Heart right ventricle (tissue), 16 donors: ENCODE data around the gene YY1AP1. TPM values are rescaled to one million over a fixed set of nuclear protein-coding genes. Genes with fewer than 3 reads are reported as not detected.
"Not testable (repeated sequence)": the region's sequence is repeated elsewhere in the genome, so short reads cannot be mapped to it uniquely, and the experiment has no call there.

ENCODE experiments used
- ATAC-seq, 8 donors: fragments of 200-7000 bp; cut with Tn5 transposase; one replicate each; pipeline ENCODE4 v1.9.1; 2020; ENCODE audit warnings: mild to moderate bottlenecking in 8 of 8, moderate library complexity in 8 of 8, moderate number of reproducible peaks in 1 of 8
- DNase-seq, 2 donors: peaks; one replicate each; pipeline ENCODE4 v3.0.0-alpha.2; 2020
- H3K27ac ChIP-seq, 10 donors: fragments of 200-600 bp; sonication (generic) in 2 of 10; one replicate each; pipeline versions ENCODE4 v1.5.0 to v1.8.0; 2020 to 2022; ENCODE audit warnings: mild to moderate bottlenecking in 3 of 10
- H3K27me3 ChIP-seq, 7 donors: fragments of 200-600 bp; one replicate each; pipeline ENCODE4 v1.8.0; 2021 to 2022; ENCODE audit warnings: mild to moderate bottlenecking in 2 of 7
- H3K36me3 ChIP-seq, 9 donors: fragments of 200-600 bp; sonication (generic) in 1 of 9; one replicate each; pipeline versions ENCODE4 v1.5.0 to v1.8.0; 2020 to 2022; ENCODE audit warnings: mild to moderate bottlenecking in 2 of 9
- H3K4me1 ChIP-seq, 9 donors: fragments of 200-600 bp; sonication (generic) in 1 of 9; one replicate each; pipeline versions ENCODE4 v1.5.0 to v1.8.0; 2020 to 2022; ENCODE audit warnings: mild to moderate bottlenecking in 4 of 9
- H3K4me3 ChIP-seq, 10 donors: fragments of 200-600 bp; sonication (generic) in 2 of 10; one replicate each; pipeline versions ENCODE4 v1.5.0 to v1.8.0; 2020 to 2022; ENCODE audit warnings: mild to moderate bottlenecking in 7 of 10, moderate library complexity in 2 of 10
- H3K9me3 ChIP-seq, 11 donors: fragments of 200-600 bp in 10 of 11; sonication (generic) in 2 of 11; one replicate each; pipeline versions ENCODE4 v1.5.0 to v1.8.0; 2013 to 2022; ENCODE audit warnings: mild to moderate bottlenecking in 2 of 11, control low read depth in 1 of 11, moderate library complexity in 1 of 11
- CTCF ChIP-seq, 9 donors: fragments of 200-600 bp; sonication (generic) in 2 of 9; IDR thresholded peaks; one replicate each; pipeline versions ENCODE4 v1.5.0 to v1.8.0; 2021 to 2022; ENCODE audit warnings: antibody characterized with exemption in 9 of 9, mild to moderate bottlenecking in 5 of 9, moderate library complexity in 1 of 9
- WGBS, 2 donors: extraction: QIAGEN DNeasy Blood & Tissue Kit; methylation state at CpG; one replicate each; pipeline ENCODE4 v1.1.7; 2013; ENCODE audit warnings: inconsistent platforms in 1 of 2; 5-methylcytosine and 5-hydroxymethylcytosine counted together
- intact Hi-C, 10 donors: fragments of 100-400 bp; cut with DNase I; formaldehyde crosslinking; loops; one replicate each; pipeline versions ENCODE4 v1.11.1 to v1.14.2; 2022
- polyA plus RNA-seq, 2 donors: library from polyadenylated mRNA; stranded (reverse); fragments of 200-250 nt; gene quantifications; one replicate each; pipeline ENCODE4 v1.2.3, GENCODE V29; 2013
- total RNA-seq, 10 donors: library from RNA; stranded (reverse); fragmentation: NEBNext Ultra II Directional in 3 of 10; extraction: Animal tissue kit (Norgen Biotek cat#: 25700) in 3 of 10; gene quantifications; one replicate each; pipeline versions ENCODE4 v1.2.1 to v1.2.4, GENCODE V29; 2021 to 2023
- donor health status: Arrhythmogenic right ventricular cardiomyopathy.
- donor health status: ischemic (EF 13 %, LVEDD 7.1; RV severe dilation, severe dysfunction).
- donor health status: healthy with polysubstance abuse.
- donor health status: DM: no; HTN: yes; CAD: no.
- donor health status: DM: no; HTN: no; CAD: no.
- donor health status: ischemic (EF 25% LVEDD 6.9; RV normal size, moderate dysfunction).
- donor health status: ischemic (EF 25% LVEDD 5.7; RV mildly dilated, moderate dysfunction).
- donor health status: healthy.
- donor health status: DM: yes; HTN: yes; CAD: no.
- donor health status: Ischemic cardiomyopathy.
- donor health status: ischemic (EF 35%, LVEDD 5.7; RV mildly dilated, moderate dysfunction).
- donor health status: nonischemic (EF 11% LVEDD 7.7; RV severe dilation, severe dysfunction).
- donor health status: DM: yes; HTN: yes; CAD: no.
- donor health status: PGD.
- donor health status: ischemic (EF 29% LVEDD 5.4; RV normal size, mild dysfunction).
- donor health status: nonischemic (EF 23%, LVEDD 6.1; RV moderate dilation, normal function).

YY1AP1 gene
- total and polyA plus RNA-seq, 12 donors, result 32.3 to 85.1 (median 66.3) TPM

- ATAC-seq, result peak in 6 of 8 donors; percentile 44 to 74 (median 58)
Measured at GRCh38 chr1:155713075-155713474, 24.5 kb upstream of the YY1AP1 start.

GRCh38 chr1:155712636-155713035 is 24.1 kb upstream of the YY1AP1 start:
- H3K4me3 ChIP-seq, H3K27ac ChIP-seq, DNase-seq, H3K9me3 ChIP-seq, intact Hi-C loops, H3K27me3 ChIP-seq: not testable (repeated sequence)
- peaks cover 0 to 75% (median 4%) of the 10 kb centered on the region in 9 donors for H3K36me3 ChIP-seq
- ATAC-seq, result peak in 3 of 8 donors; percentile 37 to 74 (median 44)
- 61 to 76% methylated on average over 3 of the region's 3 CpGs for WGBS, 2 donors
- peaks cover 2 to 13% (median 8%) of the 10 kb centered on the region in 9 donors for H3K4me1 ChIP-seq
- TF ChIP-seq CTCF (IDR thresholded peaks at IDR 0.05), result peak in 5 of 9 donors; percentile 10 to 33 (median 21)

More at GRCh38 chr1:155713075-155713474, 24.5 kb upstream of the YY1AP1 start:
- no peak overlapping the region for H3K27ac ChIP-seq
- peaks cover 0 to 80% (median 4%) of the 10 kb centered on the region in 9 donors for H3K36me3 ChIP-seq
- H3K27me3 ChIP-seq, result no peaks in the 10 kb centered on the region
- no peak for TF ChIP-seq CTCF (IDR thresholded peaks at IDR 0.05)
- peaks cover under 1 to 13% (median 8%) of the 10 kb centered on the region in 9 donors for H3K4me1 ChIP-seq
- DNase-seq, result no peak
- 44 to 53% methylated on average over 2 of the region's 2 CpGs for WGBS, 2 donors
- intact Hi-C loops, result no loop called here
- H3K9me3 ChIP-seq, result peaks cover 0 to 4% (median 0%) of the 10 kb centered on the region in 11 donors
- H3K4me3 ChIP-seq, result no peak overlapping the region

GRCh38 chr1:155711457-155711856 is 22.9 kb upstream of the YY1AP1 start:
- H3K4me3 ChIP-seq, H3K27ac ChIP-seq, DNase-seq, H3K27me3 ChIP-seq, ATAC-seq, H3K9me3 ChIP-seq, intact Hi-C loops: not testable (repeated sequence)
- H3K36me3 ChIP-seq, result peaks cover 0 to 67% (median 0%) of the 10 kb centered on the region in 9 donors
- 100% methylated on average over 2 to 3 of the region's 3 CpGs for WGBS, 2 donors
- H3K4me1 ChIP-seq, result peaks cover 2 to 13% (median 8%) of the 10 kb centered on the region in 9 donors

GRCh38 chr1:155709391-155709790 is 20.8 kb upstream of the YY1AP1 start:
- no peak for DNase-seq
- Histone ChIP-seq H3K27me3 (no peaks in the 10 kb centered on the region), H3K4me3 (no peak overlapping the region), H3K9me3 (peaks cover 0 to 4% (median 0%) of the 10 kb centered on the region in 11 donors), H3K36me3 (peaks cover 0 to 53% (median 0%) of the 10 kb centered on the region in 9 donors), H3K4me1 (peaks cover 2 to 15% (median 10%) of the 10 kb centered on the region in 9 donors), H3K27ac (no peak overlapping the region)
- TF ChIP-seq CTCF (IDR thresholded peaks at IDR 0.05), result no peak
- ATAC-seq, result no peak
- intact Hi-C loops, result no loop called here
- WGBS, 2 donors, result 97 to 98% methylated on average over 3 of the region's 3 CpGs

GRCh38 chr1:155706139-155706538 is 17.6 kb upstream of the YY1AP1 start:
- no peak for TF ChIP-seq CTCF (IDR thresholded peaks at IDR 0.05)
- ATAC-seq (no peak), DNase-seq (no peak)
- H3K4me3 ChIP-seq, result no peak overlapping the region
- H3K36me3 ChIP-seq, result peaks cover 0 to 21% (median 0%) of the 10 kb centered on the region in 9 donors
- H3K27me3 ChIP-seq, result no peaks in the 10 kb centered on the region
- intact Hi-C loops, result no loop called here
- H3K4me1 ChIP-seq, result peaks cover 0 to 22% (median 0%) of the 10 kb centered on the region in 9 donors
- 94 to 95% methylated on average over 5 of the region's 5 CpGs for WGBS, 2 donors
- no peak overlapping the region for H3K27ac ChIP-seq
- peaks cover 0 to 4% (median 0%) of the 10 kb centered on the region in 11 donors for H3K9me3 ChIP-seq

GRCh38 chr1:155704414-155704813 is 15.8 kb upstream of the YY1AP1 start:
- H3K36me3 ChIP-seq, intact Hi-C loops, DNase-seq, H3K4me3 ChIP-seq, H3K27me3 ChIP-seq, H3K27ac ChIP-seq, H3K9me3 ChIP-seq: not testable (repeated sequence)
- ATAC-seq, result peak in 1 of 8 donors; percentile 34
- 95 to 96% methylated on average over 4 to 5 of the region's 5 CpGs for WGBS, 2 donors
- H3K4me1 ChIP-seq, result peaks cover 0 to 22% (median 0%) of the 10 kb centered on the region in 9 donors
